Right lobe of liver (tissue), 6 donors: ENCODE measurements around the gene LHX6. TPM values are rescaled to one million over a fixed set of nuclear protein-coding genes. Genes with fewer than 3 reads are reported as not detected.
A peak's percentile ranks its signal among the peaks of the same experiment; 100 is the strongest.

ENCODE experiments used
- ATAC-seq, 4 donors: fragments of 200-7000 bp; cut with Tn5 transposase; one replicate each; pipeline ENCODE4 v1.9.1; 2020; ENCODE audit warnings: mild to moderate bottlenecking in 4 of 4, moderate library complexity in 4 of 4
- DNase-seq, 3 donors: peaks; one replicate each; pipeline ENCODE4 v3.0.0-alpha.2; 2020
- H3K27ac ChIP-seq, 3 donors: fragments of 200-600 bp; one replicate each; pipeline ENCODE4 v1.8.0; 2022
- H3K27me3 ChIP-seq, 2 donors: fragments of 200-600 bp; one replicate each; pipeline ENCODE4 v1.8.0; 2022
- H3K36me3 ChIP-seq, 4 donors: fragments of 200-600 bp; sonication (generic) in 1 of 4; one replicate each; pipeline versions ENCODE4 v1.5.1 to v1.8.0; 2017 to 2022; ENCODE audit warnings: control low read depth in 1 of 4
- H3K4me1 ChIP-seq, 4 donors: fragments of 200-600 bp; sonication (generic) in 1 of 4; one replicate each; pipeline versions ENCODE4 v1.5.1 to v1.8.0; 2017 to 2022; ENCODE audit warnings: control low read depth in 1 of 4
- H3K4me3 ChIP-seq, 3 donors: fragments of 200-600 bp; one replicate each; pipeline ENCODE4 v1.8.0; 2022
- H3K9me3 ChIP-seq, 4 donors: fragments of 200-600 bp; sonication (generic) in 1 of 4; one replicate each; pipeline versions ENCODE4 v1.5.1 to v1.8.0; 2017 to 2022; ENCODE audit warnings: control low read depth in 1 of 4
- CTCF ChIP-seq, 4 donors: fragments of 200-600 bp in 3 of 4; fragments of 450-650 bp in 1 of 4; IDR thresholded peaks; one replicate each; pipeline versions ENCODE4 v1.5.1 to v1.8.0; 2016 to 2022; ENCODE audit warnings: antibody characterized with exemption in 4 of 4, mild to moderate bottlenecking in 2 of 4
- POLR2A ChIP-seq: fragments of 450-650 bp; IDR thresholded peaks from one replicate; pipeline ENCODE4 v1.6.1; 2017; ENCODE audit warnings: antibody characterized with exemption, mild to moderate bottlenecking
- WGBS: methylation state at CpG from one replicate; pipeline ENCODE4 v1.1.6; 2018; ENCODE audit warnings: low coverage, low lambda C conversion rate; ENCODE audit not compliant: insufficient coverage; ENCODE audit errors: missing lambda C conversion rate; 5-methylcytosine and 5-hydroxymethylcytosine counted together
- intact Hi-C, 2 donors: fragments of 100-400 bp; cut with DNase I; formaldehyde crosslinking; loops; one replicate each; pipeline versions ENCODE4 v1.11.2 to v1.14.1; 2022
- total RNA-seq, 6 experiments: library from RNA; depleted of rRNA in 2 of 6; stranded (reverse); fragments of >200 nt in 2 of 6; fragmentation: NEBNext Ultra II Directional in 3 of 6; extraction: Animal tissue kit (Norgen Biotek cat#: 25700) in 3 of 6; gene quantifications; one replicate each; pipeline versions ENCODE4 v1.1.0 to v1.2.4, GENCODE V29; 2016 to 2023
- donor health status: DM: no; HTN: yes; CAD: no.
- donor health status: DM: no; HTN: no; CAD: no.
- donor health status: DM: no; HTN: no; CAD: no.
- donor health status: DM: no; HTN: yes; CAD: no.
- donor health status: DM: no; HTN: yes; CAD: no.

LHX6 gene
- total RNA-seq, 6 experiments from 2014 or later: 0.20 to 0.51 (median 0.32) TPM

- Histone ChIP-seq H3K27ac (no peak overlapping the region), H3K36me3 (no peaks in the 10 kb centered on the region), H3K4me1 (no peaks in the 10 kb centered on the region), H3K4me3 (no peak overlapping the region), H3K9me3 (no peaks in the 10 kb centered on the region), H3K27me3 (no peaks in the 10 kb centered on the region)
- no peak for ATAC-seq
- TF ChIP-seq CTCF (IDR thresholded peaks at IDR 0.05) (no peak), POLR2A (no peak)
- DNase-seq: no peak
- intact Hi-C loops: no loop called here
- WGBS: 67% methylated on average over 7 of the region's 7 CpGs
Observed at GRCh38 chr9:122172131-122172530, 56.6 kb downstream of the LHX6 start.

- H3K4me3 ChIP-seq: no peak overlapping the region
- intact Hi-C loops: no loop called here
- WGBS: 43% methylated on average over 2 of the region's 3 CpGs
- TF ChIP-seq POLR2A (no peak), CTCF (IDR thresholded peaks at IDR 0.05) (no peak)
- no peaks in the 10 kb centered on the region for H3K36me3 ChIP-seq
- H3K27ac ChIP-seq: no peak overlapping the region
- no peaks in the 10 kb centered on the region for H3K9me3 ChIP-seq
- no peak for DNase-seq
- ATAC-seq: peak; percentile 22 to 59 (median 30)
- no peaks in the 10 kb centered on the region for H3K27me3 ChIP-seq
- H3K4me1 ChIP-seq: no peaks in the 10 kb centered on the region
Observed at GRCh38 chr9:122168356-122168755, 60.4 kb downstream of the LHX6 start.

GRCh38 chr9:122164286-122164685, 64.5 kb downstream of the LHX6 start:
- no peaks in the 10 kb centered on the region for H3K9me3 ChIP-seq
- H3K27ac ChIP-seq: no peak overlapping the region
- no peak for DNase-seq
- 37% methylated on average over 2 of the region's 2 CpGs for WGBS
- intact Hi-C loops: no loop called here
- H3K4me1 ChIP-seq: peaks cover 0 to 3% (median 0%) of the 10 kb centered on the region in 4 donors
- no peak for ATAC-seq
- H3K4me3 ChIP-seq: no peak overlapping the region
- no peaks in the 10 kb centered on the region for H3K27me3 ChIP-seq
- TF ChIP-seq POLR2A (no peak), CTCF (IDR thresholded peaks at IDR 0.05) (no peak)
- H3K36me3 ChIP-seq: no peaks in the 10 kb centered on the region

- H3K36me3 ChIP-seq: no peaks in the 10 kb centered on the region
Observed at GRCh38 chr9:122162415-122162814, 66.3 kb downstream of the LHX6 start.

More at GRCh38 chr9:122162415-122162814, 66.3 kb downstream of the LHX6 start:
- DNase-seq (no peak), ATAC-seq (no peak)
- Histone ChIP-seq H3K27ac (no peak overlapping the region), H3K9me3 (no peaks in the 10 kb centered on the region), H3K27me3 (no peaks in the 10 kb centered on the region), H3K4me1 (peaks cover 0 to 14% (median 0%) of the 10 kb centered on the region in 4 donors), H3K4me3 (no peak overlapping the region)
- TF ChIP-seq POLR2A (no peak), CTCF (IDR thresholded peaks at IDR 0.05) (no peak)
- intact Hi-C loops: no loop called here
